ENCODE measurements around the gene MYO1D. TPM values are rescaled to one million over a fixed set of nuclear protein-coding genes. Genes with fewer than 3 reads are reported as not detected.
"Not testable (repeated sequence)": the region's sequence is repeated elsewhere in the genome, so short reads cannot be mapped to it uniquely, and the experiment has no call there.

The MYO1D gene
- total RNA-seq, 2 experiments from 2014 or later: 8.4 to 12.2 TPM

GRCh38 chr17:32714922-32715321, 162.0 kb downstream of the MYO1D start:
- H3K27ac Mint-ChIP-seq; H3K4me3 Mint-ChIP-seq; H3K27me3 Mint-ChIP-seq; CTCF ChIA-PET; H3K9me3 Mint-ChIP-seq (ENCODE audit: low read depth); DNase-seq; H3K36me3 Mint-ChIP-seq; ATAC-seq; H3K4me1 Mint-ChIP-seq: not testable (repeated sequence)

GRCh38 chr17:32714206-32714605, 162.7 kb downstream of the MYO1D start:
- H3K4me3 Mint-ChIP-seq; H3K27ac Mint-ChIP-seq; H3K4me1 Mint-ChIP-seq; CTCF ChIA-PET; H3K27me3 Mint-ChIP-seq; DNase-seq; ATAC-seq; H3K36me3 Mint-ChIP-seq; H3K9me3 Mint-ChIP-seq (ENCODE audit: low read depth): not testable (repeated sequence)

GRCh38 chr17:32713081-32713480, 163.8 kb downstream of the MYO1D start:
- H3K9me3 Mint-ChIP-seq (ENCODE audit: low read depth): no peaks in the 10 kb centered on the region
- H3K27ac Mint-ChIP-seq: no peak overlapping the region
- H3K4me3 Mint-ChIP-seq: no peak overlapping the region
- no peaks in the 10 kb centered on the region for H3K4me1 Mint-ChIP-seq
- DNase-seq (no peak), ATAC-seq (no peak)
- CTCF ChIA-PET: no interaction called here
- peaks cover 5% of the 10 kb centered on the region for H3K36me3 Mint-ChIP-seq
- no peaks in the 10 kb centered on the region for H3K27me3 Mint-ChIP-seq

GRCh38 chr17:32709562-32709961, 167.4 kb downstream of the MYO1D start:
- CTCF ChIA-PET: no interaction called here

GRCh38 chr17:32701871-32702270, 175.1 kb downstream of the MYO1D start:
- no peaks in the 10 kb centered on the region for H3K36me3 Mint-ChIP-seq
- H3K9me3 Mint-ChIP-seq (ENCODE audit: low read depth): no peaks in the 10 kb centered on the region
- no peak for DNase-seq
- no peaks in the 10 kb centered on the region for H3K4me1 Mint-ChIP-seq
- CTCF ChIA-PET: interaction anchor here (2.0 kb wide), 1 partner anchor 218 kb away, joined by 4 read pairs; no protein-coding TSS in a partner anchor
- ATAC-seq: no peak
- no peaks in the 10 kb centered on the region for H3K27me3 Mint-ChIP-seq
- H3K4me3 Mint-ChIP-seq: no peak overlapping the region
- H3K27ac Mint-ChIP-seq: no peak overlapping the region

More at GRCh38 chr17:32709562-32709961, 167.4 kb downstream of the MYO1D start:
- DNase-seq: no peak
- Mint-ChIP-seq H3K27ac (no peak overlapping the region), H3K4me3 (no peak overlapping the region), H3K36me3 (peaks cover 3% of the 10 kb centered on the region), H3K4me1 (no peaks in the 10 kb centered on the region), H3K27me3 (no peaks in the 10 kb centered on the region), H3K9me3 (ENCODE audit: low read depth) (no peaks in the 10 kb centered on the region)
- no peak for ATAC-seq

- CTCF ChIA-PET: no interaction called here
- no peak for ATAC-seq
Observed at GRCh38 chr17:32699247-32699646, 177.7 kb downstream of the MYO1D start.

GRCh38 chr17:32697728-32698625, 178.9 kb downstream of the MYO1D start:
- no peak for DNase-seq

More at GRCh38 chr17:32699247-32699646, 177.7 kb downstream of the MYO1D start:
- no peaks in the 10 kb centered on the region for H3K9me3 Mint-ChIP-seq (ENCODE audit: low read depth)
- no peaks in the 10 kb centered on the region for H3K36me3 Mint-ChIP-seq
- no peak for DNase-seq
- H3K27me3 Mint-ChIP-seq: no peaks in the 10 kb centered on the region
- H3K4me1 Mint-ChIP-seq: no peaks in the 10 kb centered on the region
- no peak overlapping the region for H3K27ac Mint-ChIP-seq
- H3K4me3 Mint-ChIP-seq: no peak overlapping the region

GRCh38 chr17:32696426-32696825, 180.5 kb downstream of the MYO1D start:
- Mint-ChIP-seq H3K4me1 (peaks cover 2% of the 10 kb centered on the region), H3K36me3 (no peaks in the 10 kb centered on the region), H3K27me3 (no peaks in the 10 kb centered on the region), H3K9me3 (ENCODE audit: low read depth) (no peaks in the 10 kb centered on the region), H3K4me3 (no peak overlapping the region), H3K27ac (no peak overlapping the region)
- CTCF ChIA-PET: interaction anchor here (0.6 to 1.5 kb wide), 2 partner anchors 181 to 340 kb away, joined by 3 to 4 read pairs; partner anchors contain the start of gene MYO1D
- ATAC-seq: no peak
- DNase-seq: no peak

More at GRCh38 chr17:32697728-32698625, 178.9 kb downstream of the MYO1D start:
- Mint-ChIP-seq H3K4me3 (no peak overlapping the region), H3K27ac (no peak overlapping the region), H3K4me1 (no peaks in the 10 kb centered on the region), H3K9me3 (ENCODE audit: low read depth) (no peaks in the 10 kb centered on the region), H3K36me3 (no peaks in the 10 kb centered on the region), H3K27me3 (no peaks in the 10 kb centered on the region)
- CTCF ChIA-PET: interaction anchor here (0.8 to 1.5 kb wide), 2 partner anchors 179 to 236 kb away, joined by 3 to 4 read pairs; partner anchors contain the start of gene MYO1D
- no peak for ATAC-seq

GRCh38 chr17:32695864-32696263, 181.1 kb downstream of the MYO1D start:
- H3K27ac Mint-ChIP-seq: no peak overlapping the region
- DNase-seq: no peak
- H3K36me3 Mint-ChIP-seq: no peaks in the 10 kb centered on the region
- no peaks in the 10 kb centered on the region for H3K9me3 Mint-ChIP-seq (ENCODE audit: low read depth)
- CTCF ChIA-PET: no interaction called here
- peaks cover 2% of the 10 kb centered on the region for H3K4me1 Mint-ChIP-seq
- no peaks in the 10 kb centered on the region for H3K27me3 Mint-ChIP-seq
- no peak for ATAC-seq
- H3K4me3 Mint-ChIP-seq: no peak overlapping the region

GRCh38 chr17:32693194-32693897, 183.6 kb downstream of the MYO1D start:
- CTCF ChIA-PET: no interaction called here
- peaks cover 2% of the 10 kb centered on the region for H3K4me1 Mint-ChIP-seq
- H3K27ac Mint-ChIP-seq: no peak overlapping the region
- no peaks in the 10 kb centered on the region for H3K27me3 Mint-ChIP-seq
- no peaks in the 10 kb centered on the region for H3K9me3 Mint-ChIP-seq (ENCODE audit: low read depth)
- H3K36me3 Mint-ChIP-seq: no peaks in the 10 kb centered on the region
- ATAC-seq (no peak), DNase-seq (no peak)
- H3K4me3 Mint-ChIP-seq: no peak overlapping the region

GRCh38 chr17:32692179-32692578, 184.7 kb downstream of the MYO1D start:
- Mint-ChIP-seq H3K27ac (no peak overlapping the region), H3K4me3 (no peak overlapping the region), H3K27me3 (no peaks in the 10 kb centered on the region), H3K36me3 (no peaks in the 10 kb centered on the region), H3K9me3 (ENCODE audit: low read depth) (no peaks in the 10 kb centered on the region), H3K4me1 (peaks cover 2% of the 10 kb centered on the region)
- CTCF ChIA-PET: no interaction called here
- DNase-seq (no peak), ATAC-seq (no peak)

- Mint-ChIP-seq H3K4me3 (no peak overlapping the region), H3K36me3 (no peaks in the 10 kb centered on the region), H3K27me3 (no peaks in the 10 kb centered on the region), H3K27ac (no peak overlapping the region), H3K9me3 (ENCODE audit: low read depth) (no peaks in the 10 kb centered on the region), H3K4me1 (peaks cover 2% of the 10 kb centered on the region)
- CTCF ChIA-PET: no interaction called here
- DNase-seq: no peak
- ATAC-seq: no peak
Observed at GRCh38 chr17:32689348-32689747, 187.6 kb downstream of the MYO1D start.

GRCh38 chr17:32688221-32688620, 188.7 kb downstream of the MYO1D start:
- Mint-ChIP-seq H3K9me3 (ENCODE audit: low read depth) (peaks cover 3% of the 10 kb centered on the region), H3K36me3 (no peaks in the 10 kb centered on the region), H3K27me3 (no peaks in the 10 kb centered on the region), H3K4me1 (peaks cover 2% of the 10 kb centered on the region), H3K4me3 (no peak overlapping the region), H3K27ac (no peak overlapping the region)
- DNase-seq (no peak), ATAC-seq (no peak)
- CTCF ChIA-PET: no interaction called here
